ENCODE data around the gene EBF3. TPM values are rescaled to one million over a fixed set of nuclear protein-coding genes. Genes with fewer than 3 reads are reported as not detected.
A peak's percentile ranks its signal among the peaks of the same experiment; 100 is the strongest.

Gene EBF3
- total and polyA plus RNA-seq, 3 experiments from 2014 or later: not detected

- H3K36me3 ChIP-seq (ENCODE audit: insufficient read depth, low read length): no peaks in the 10 kb centered on the region
- POLR2A ChIA-PET: no interaction called here
- no peak overlapping the region for H3K27ac ChIP-seq (ENCODE audit: low read depth, low read length)
- DNase-seq: no peak
- Mint-ChIP-seq H3K9me3 (peaks cover 4 to 10% (median 7%) of the 10 kb centered on the region in 5 donors), H3K4me3 (no peak overlapping the region), H3K27me3 (peaks cover 2 to 8% of the 10 kb centered on the region in 2 donors), H3K36me3 (no peaks in the 10 kb centered on the region), H3K27ac (no peak overlapping the region), H3K4me1 (no peaks in the 10 kb centered on the region)
- H3K9me3 ChIP-seq (ENCODE audit: low read length): no peaks in the 10 kb centered on the region
- CTCF ChIA-PET: no interaction called here
- no peaks in the 10 kb centered on the region for H3K4me1 ChIP-seq (ENCODE audit: insufficient read depth, low read length)
- no peaks in the 10 kb centered on the region for H3K27me3 ChIP-seq (ENCODE audit: insufficient read depth, low read length, poor library complexity, severe bottlenecking)
- H3K4me3 ChIP-seq (ENCODE audit: low read length): no peak overlapping the region
These were observed 149.1 kb downstream of the EBF3 start for GRCh38 chr10:129814681-129815646.

GRCh38 chr10:129812398-129812797 is 151.7 kb downstream of the EBF3 start:
- H3K9me3 Mint-ChIP-seq: peaks cover 0 to 9% (median 7%) of the 10 kb centered on the region in 5 donors
- H3K27ac ChIP-seq (ENCODE audit: low read depth, low read length): no peak overlapping the region
- no peaks in the 10 kb centered on the region for H3K27me3 ChIP-seq (ENCODE audit: insufficient read depth, low read length, poor library complexity, severe bottlenecking)
- peaks cover 0 to 7% of the 10 kb centered on the region in 2 donors for H3K27me3 Mint-ChIP-seq
- no peaks in the 10 kb centered on the region for H3K9me3 ChIP-seq (ENCODE audit: low read length)
- ChIA-PET POLR2A (no interaction called here), CTCF (no interaction called here)
- H3K27ac Mint-ChIP-seq: no peak overlapping the region
- H3K36me3 Mint-ChIP-seq: no peaks in the 10 kb centered on the region
- no peaks in the 10 kb centered on the region for H3K4me1 Mint-ChIP-seq
- H3K4me3 ChIP-seq (ENCODE audit: low read length): no peak overlapping the region
- no peaks in the 10 kb centered on the region for H3K36me3 ChIP-seq (ENCODE audit: insufficient read depth, low read length)
- no peak for DNase-seq
- H3K4me3 Mint-ChIP-seq: no peak overlapping the region
- no peaks in the 10 kb centered on the region for H3K4me1 ChIP-seq (ENCODE audit: insufficient read depth, low read length)

GRCh38 chr10:129811208-129811607 is 152.9 kb downstream of the EBF3 start:
- H3K27me3 ChIP-seq (ENCODE audit: insufficient read depth, low read length, poor library complexity, severe bottlenecking): no peaks in the 10 kb centered on the region
- H3K4me3 ChIP-seq (ENCODE audit: low read length): no peak overlapping the region
- ChIA-PET POLR2A (no interaction called here), CTCF (no interaction called here)
- DNase-seq: no peak
- Mint-ChIP-seq H3K9me3 (peaks cover 5 to 20% (median 16%) of the 10 kb centered on the region in 5 donors), H3K4me1 (no peaks in the 10 kb centered on the region), H3K27me3 (peaks cover 2 to 7% of the 10 kb centered on the region in 2 donors), H3K36me3 (no peaks in the 10 kb centered on the region), H3K4me3 (peak overlapping the region in 1 of 7 donors; percentile 84), H3K27ac (no peak overlapping the region)
- no peaks in the 10 kb centered on the region for H3K9me3 ChIP-seq (ENCODE audit: low read length)
- no peaks in the 10 kb centered on the region for H3K4me1 ChIP-seq (ENCODE audit: insufficient read depth, low read length)
- H3K27ac ChIP-seq (ENCODE audit: low read depth, low read length): no peak overlapping the region
- no peaks in the 10 kb centered on the region for H3K36me3 ChIP-seq (ENCODE audit: insufficient read depth, low read length)

DNA sequence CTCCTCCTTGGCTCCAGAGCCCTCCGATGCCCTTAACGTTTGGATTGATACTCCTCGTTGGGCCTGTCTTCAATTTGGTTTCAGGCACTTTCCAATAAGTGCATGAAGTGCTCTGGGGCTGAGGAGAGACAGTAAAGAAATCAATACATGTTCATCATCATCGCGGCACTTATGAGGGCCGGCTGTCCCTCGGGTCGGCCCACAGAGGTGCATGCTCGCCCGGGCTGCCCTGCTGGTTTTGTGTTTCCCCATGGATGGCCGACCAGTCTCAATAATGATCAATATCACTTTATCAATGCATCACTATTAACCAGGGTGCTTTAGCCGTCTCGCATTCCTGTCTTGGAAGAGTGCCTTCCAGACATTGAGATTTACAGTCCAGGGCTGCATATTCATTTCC is 154.2 kb downstream of the EBF3 start:
- Histone ChIP-seq H3K4me1 (ENCODE audit: insufficient read depth, low read length) (no peaks in the 10 kb centered on the region), H3K27ac (ENCODE audit: low read depth, low read length) (no peak overlapping the region), H3K4me3 (ENCODE audit: low read length) (no peak overlapping the region), H3K9me3 (ENCODE audit: low read length) (no peaks in the 10 kb centered on the region), H3K36me3 (ENCODE audit: insufficient read depth, low read length) (no peaks in the 10 kb centered on the region), H3K27me3 (ENCODE audit: insufficient read depth, low read length, poor library complexity, severe bottlenecking) (no peaks in the 10 kb centered on the region)
- no peak for DNase-seq
- H3K9me3 Mint-ChIP-seq: peaks cover 5 to 28% (median 22%) of the 10 kb centered on the region in 5 donors
- H3K27ac Mint-ChIP-seq: no peak overlapping the region
- ChIA-PET POLR2A (no interaction called here), CTCF (no interaction called here)
- no peak overlapping the region for H3K4me3 Mint-ChIP-seq
- H3K4me1 Mint-ChIP-seq: no peaks in the 10 kb centered on the region
- H3K27me3 Mint-ChIP-seq: peaks cover 2 to 3% of the 10 kb centered on the region in 2 donors
- H3K36me3 Mint-ChIP-seq: no peaks in the 10 kb centered on the region

- no peaks in the 10 kb centered on the region for H3K36me3 Mint-ChIP-seq
- POLR2A ChIA-PET: no interaction called here
- Histone ChIP-seq H3K36me3 (ENCODE audit: insufficient read depth, low read length) (no peaks in the 10 kb centered on the region), H3K4me1 (ENCODE audit: insufficient read depth, low read length) (no peaks in the 10 kb centered on the region), H3K27me3 (ENCODE audit: insufficient read depth, low read length, poor library complexity, severe bottlenecking) (no peaks in the 10 kb centered on the region), H3K27ac (ENCODE audit: low read depth, low read length) (no peak overlapping the region), H3K9me3 (ENCODE audit: low read length) (no peaks in the 10 kb centered on the region), H3K4me3 (ENCODE audit: low read length) (no peak overlapping the region)
- no peak overlapping the region for H3K4me3 Mint-ChIP-seq
- H3K27me3 Mint-ChIP-seq: peaks cover 0 to 2% of the 10 kb centered on the region in 2 donors
- DNase-seq: no peak
- CTCF ChIA-PET: no interaction called here
- H3K9me3 Mint-ChIP-seq: peaks cover 8 to 31% (median 19%) of the 10 kb centered on the region in 5 donors
- H3K4me1 Mint-ChIP-seq: no peaks in the 10 kb centered on the region
- no peak overlapping the region for H3K27ac Mint-ChIP-seq
These were observed 154.6 kb downstream of the EBF3 start for GRCh38 chr10:129809431-129809830.

GRCh38 chr10:129808092-129808983 is 155.7 kb downstream of the EBF3 start:
- H3K9me3 Mint-ChIP-seq: peaks cover 18 to 41% (median 26%) of the 10 kb centered on the region in 5 donors
- Histone ChIP-seq H3K4me1 (ENCODE audit: insufficient read depth, low read length) (no peaks in the 10 kb centered on the region), H3K27ac (ENCODE audit: low read depth, low read length) (no peak overlapping the region), H3K27me3 (ENCODE audit: insufficient read depth, low read length, poor library complexity, severe bottlenecking) (no peaks in the 10 kb centered on the region), H3K4me3 (ENCODE audit: low read length) (no peak overlapping the region), H3K9me3 (ENCODE audit: low read length) (no peaks in the 10 kb centered on the region), H3K36me3 (ENCODE audit: insufficient read depth, low read length) (no peaks in the 10 kb centered on the region)
- no peak for DNase-seq
- H3K4me1 Mint-ChIP-seq: no peaks in the 10 kb centered on the region
- POLR2A ChIA-PET: no interaction called here
- H3K36me3 Mint-ChIP-seq: peaks cover 0 to 2% (median 0%) of the 10 kb centered on the region in 3 donors
- H3K27ac Mint-ChIP-seq: no peak overlapping the region
- H3K4me3 Mint-ChIP-seq: no peak overlapping the region
- CTCF ChIA-PET: no interaction called here
- peaks cover 0 to 4% of the 10 kb centered on the region in 2 donors for H3K27me3 Mint-ChIP-seq

GRCh38 chr10:129807211-129807610 is 156.9 kb downstream of the EBF3 start:
- ChIA-PET POLR2A (no interaction called here), CTCF (no interaction called here)
- Mint-ChIP-seq H3K9me3 (peaks cover 22 to 49% (median 34%) of the 10 kb centered on the region in 5 donors), H3K36me3 (peaks cover 0 to 2% (median 0%) of the 10 kb centered on the region in 3 donors), H3K4me3 (no peak overlapping the region), H3K4me1 (no peaks in the 10 kb centered on the region), H3K27ac (no peak overlapping the region), H3K27me3 (peaks cover 0 to 4% of the 10 kb centered on the region in 2 donors)
- Histone ChIP-seq H3K4me1 (ENCODE audit: insufficient read depth, low read length) (no peaks in the 10 kb centered on the region), H3K4me3 (ENCODE audit: low read length) (no peak overlapping the region), H3K27me3 (ENCODE audit: insufficient read depth, low read length, poor library complexity, severe bottlenecking) (no peaks in the 10 kb centered on the region), H3K36me3 (ENCODE audit: insufficient read depth, low read length) (no peaks in the 10 kb centered on the region), H3K27ac (ENCODE audit: low read depth, low read length) (no peak overlapping the region), H3K9me3 (ENCODE audit: low read length) (no peaks in the 10 kb centered on the region)
- no peak for DNase-seq

DNA sequence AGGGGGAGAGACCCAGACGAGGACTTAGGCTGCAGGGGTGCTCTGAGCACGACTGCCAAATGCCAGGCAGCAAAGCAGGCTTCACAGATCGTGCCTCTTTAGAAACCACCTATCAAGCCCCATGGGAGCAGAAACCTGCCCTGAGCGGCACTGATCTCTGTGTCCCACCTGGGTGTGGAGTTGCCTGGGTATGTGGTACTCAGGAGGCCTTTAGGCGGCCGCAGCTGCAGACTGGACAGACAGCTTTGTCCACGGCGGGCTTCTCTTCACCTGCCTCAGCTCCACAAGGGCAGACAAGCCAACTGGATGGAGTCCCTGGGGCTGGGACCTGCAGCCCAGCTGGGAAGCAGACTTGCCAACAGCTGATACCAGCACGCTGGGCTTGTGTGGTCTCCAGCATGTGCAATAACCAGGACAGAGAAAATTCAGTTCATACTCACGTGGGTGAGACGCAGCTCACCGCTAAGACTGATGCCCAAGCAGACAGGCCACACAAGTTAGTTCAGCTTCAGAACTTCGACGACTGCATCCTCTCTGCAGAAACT is 163.2 kb downstream of the EBF3 start:
- no peaks in the 10 kb centered on the region for H3K36me3 ChIP-seq (ENCODE audit: insufficient read depth, low read length)
- ChIA-PET POLR2A (no interaction called here), CTCF (no interaction called here)
- Mint-ChIP-seq H3K4me1 (no peaks in the 10 kb centered on the region), H3K9me3 (peaks cover 37 to 58% (median 48%) of the 10 kb centered on the region in 5 donors), H3K27me3 (peaks cover 0 to 10% of the 10 kb centered on the region in 2 donors), H3K27ac (no peak overlapping the region), H3K36me3 (peaks cover 0 to 4% (median 0%) of the 10 kb centered on the region in 3 donors), H3K4me3 (no peak overlapping the region)
- no peak overlapping the region for H3K4me3 ChIP-seq (ENCODE audit: low read length)
- no peak for DNase-seq
- no peaks in the 10 kb centered on the region for H3K4me1 ChIP-seq (ENCODE audit: insufficient read depth, low read length)
- H3K27ac ChIP-seq (ENCODE audit: low read depth, low read length): no peak overlapping the region
- no peaks in the 10 kb centered on the region for H3K9me3 ChIP-seq (ENCODE audit: low read length)
- H3K27me3 ChIP-seq (ENCODE audit: insufficient read depth, low read length, poor library complexity, severe bottlenecking): no peaks in the 10 kb centered on the region
